Liver (tissue), 9 donors: Measurements from ENCODE around the gene POLD2. TPM values are rescaled to one million over a fixed set of nuclear protein-coding genes. Genes with fewer than 3 reads are reported as not detected.

ENCODE experiments used
- DNase-seq: peaks from one replicate; pipeline ENCODE4 v3.0.0-alpha.2; 2017; ENCODE audit warnings: low spot score
- H3K27ac ChIP-seq, 2 donors: one replicate each; pipeline ENCODE4 v1.7.0; 2013; ENCODE audit warnings: inconsistent platforms in 2 of 2, low read length in 2 of 2, control low read depth in 1 of 2, low read depth in 1 of 2, mild to moderate bottlenecking in 1 of 2
- H3K27me3 ChIP-seq, 4 donors: one replicate each; pipeline versions ENCODE4 v1.6.1 to v1.7.0; 2013; ENCODE audit warnings: low read length in 3 of 4, inconsistent platforms in 1 of 4, mild to moderate bottlenecking in 1 of 4, moderate library complexity in 1 of 4; ENCODE audit not compliant: control insufficient read depth in 4 of 4, insufficient read depth in 4 of 4
- H3K36me3 ChIP-seq, 4 donors: one replicate each; pipeline versions ENCODE4 v1.6.1 to v1.7.0; 2013; ENCODE audit warnings: low read length in 3 of 4, mild to moderate bottlenecking in 3 of 4, low read depth in 1 of 4, moderate library complexity in 1 of 4; ENCODE audit not compliant: control insufficient read depth in 4 of 4, insufficient read depth in 3 of 4
- H3K4me1 ChIP-seq, 4 donors: one replicate each; pipeline versions ENCODE4 v1.6.1 to v1.7.0; 2013; ENCODE audit warnings: low read length in 3 of 4, mild to moderate bottlenecking in 3 of 4, moderate library complexity in 1 of 4; ENCODE audit not compliant: control insufficient read depth in 4 of 4, insufficient read depth in 4 of 4
- H3K4me3 ChIP-seq, 3 donors: one replicate each; pipeline versions ENCODE4 v1.6.1 to v1.7.0; 2013; ENCODE audit warnings: low read length in 3 of 3, control low read depth in 1 of 3, low read depth in 1 of 3, mild to moderate bottlenecking in 1 of 3
- H3K9ac ChIP-seq, 2 donors: one replicate each; pipeline ENCODE4 v1.7.0; 2013; ENCODE audit warnings: low read length in 2 of 2, mild to moderate bottlenecking in 2 of 2, moderate library complexity in 2 of 2, control low read depth in 1 of 2, low read depth in 1 of 2
- H3K9me3 ChIP-seq, 4 donors: one replicate each; pipeline versions ENCODE4 v1.6.1 to v1.7.0; 2013; ENCODE audit warnings: low read length in 3 of 4; ENCODE audit not compliant: control insufficient read depth in 4 of 4
- CTCF ChIP-seq: fragments of 150-350 bp; IDR thresholded peaks from 2 replicates; pipeline ENCODE4 v1.5.1; 2017; ENCODE audit warnings: improper control_type of control experiment, low read depth, low read length; ENCODE audit not compliant: missing input control
- EGR1 ChIP-seq, 2 donors: IDR thresholded peaks; 2 replicates each; pipeline ENCODE4 v1.6.1; 2016 to 2018; ENCODE audit warnings: antibody characterized with exemption in 2 of 2, low read depth in 2 of 2
- FOXA1 ChIP-seq: IDR thresholded peaks from 2 replicates; pipeline ENCODE4 v1.6.1; 2016; ENCODE audit warnings: antibody characterized with exemption
- FOXA2 ChIP-seq: IDR thresholded peaks from 2 replicates; pipeline ENCODE4 v1.6.1; 2016; ENCODE audit warnings: antibody characterized with exemption
- GABPA ChIP-seq, 2 donors: IDR thresholded peaks in 1 of 2; conservative IDR thresholded peaks in 1 of 2; 2 replicates each; pipeline ENCODE4 v1.6.1; 2016; ENCODE audit warnings: antibody characterized with exemption in 2 of 2, mild to moderate bottlenecking in 1 of 2, moderate library complexity in 1 of 2
- HNF4A ChIP-seq, 2 donors: conservative IDR thresholded peaks; 2 replicates each; pipeline ENCODE4 v1.6.1; 2016; ENCODE audit warnings: antibody characterized with exemption in 2 of 2, mild to moderate bottlenecking in 2 of 2
- HNF4G ChIP-seq: IDR thresholded peaks from 2 replicates; pipeline ENCODE4 v1.6.1; 2016; ENCODE audit warnings: antibody characterized with exemption
- JUND ChIP-seq, 2 donors: IDR thresholded peaks; 2 replicates each; pipeline ENCODE4 v1.6.1; 2016; ENCODE audit warnings: antibody characterized with exemption in 2 of 2
- MAX ChIP-seq: IDR thresholded peaks from 2 replicates; pipeline ENCODE4 v1.6.1; 2016; ENCODE audit warnings: antibody characterized with exemption
- NR2F2 ChIP-seq: IDR thresholded peaks from 2 replicates; pipeline ENCODE4 v1.6.1; 2016; ENCODE audit warnings: antibody characterized with exemption
- RAD21 ChIP-seq, 2 donors: IDR thresholded peaks; 2 replicates each; pipeline ENCODE4 v1.6.1; 2016; ENCODE audit warnings: antibody characterized with exemption in 2 of 2, mild to moderate bottlenecking in 2 of 2
- RXRA ChIP-seq, 2 donors: IDR thresholded peaks; 2 replicates each; pipeline ENCODE4 v1.6.1; 2017 to 2018; ENCODE audit warnings: antibody characterized with exemption in 2 of 2, mild to moderate bottlenecking in 1 of 2
- SP1 ChIP-seq: IDR thresholded peaks from 2 replicates; pipeline ENCODE4 v1.6.1; 2018; ENCODE audit warnings: antibody characterized with exemption, mild to moderate bottlenecking
- YY1 ChIP-seq: IDR thresholded peaks from 2 replicates; pipeline ENCODE4 v1.6.1; 2016; ENCODE audit warnings: antibody characterized with exemption, mild to moderate bottlenecking
- ZBTB33 ChIP-seq: IDR thresholded peaks from 2 replicates; pipeline ENCODE4 v1.6.1; 2016; ENCODE audit warnings: antibody characterized with exemption
- WGBS: extraction: QIAGEN DNeasy Blood & Tissue Kit; methylation state at CpG from one replicate; pipeline ENCODE4 v1.1.7; 2013; 5-methylcytosine and 5-hydroxymethylcytosine counted together
- polyA plus RNA-seq, 2 donors: library from polyadenylated mRNA; stranded (reverse) in 1 of 2; unstranded in 1 of 2; fragments of 200-250 nt in 1 of 2; fragments of >200 nt in 1 of 2; fragmentation: Nextera tagmentation in 1 of 2; extraction: Ambion mirVana in 1 of 2; gene quantifications; one replicate each; pipeline versions ENCODE4 v1.2.1 to v1.2.3, GENCODE V29; 2013 to 2015
- total RNA-seq, 2 donors: library from RNA; depleted of rRNA; stranded (reverse); fragments of >200 nt; gene quantifications; one replicate each; pipeline ENCODE4 v1.2.3, GENCODE V29; 2014
- donor health status: healthy.
- donor health status: healthy.
- donor health status: healthy.
- donor health status: healthy.
- donor health status: healthy.

The POLD2 gene
- total and polyA plus RNA-seq, 4 donors = 53.9 to 101 (median 85.3) TPM

GRCh38 chr7:44148166-44148565 lies 24.8 kb upstream of the POLD2 start:
- Histone ChIP-seq H3K4me3 (no peak overlapping the region), H3K4me1 (peaks cover 0 to 3% (median 1%) of the 10 kb centered on the region in 4 donors), H3K9ac (no peak overlapping the region), H3K9me3 (no peaks in the 10 kb centered on the region), H3K27me3 (no peaks in the 10 kb centered on the region), H3K27ac (no peak overlapping the region), H3K36me3 (peaks cover 0 to 29% (median 8%) of the 10 kb centered on the region in 4 donors)
- DNase-seq = no peak
- TF ChIP-seq MAX (no peak), ZBTB33 (no peak), JUND (IDR thresholded peaks at IDR 0.05) (no peak), FOXA2 (no peak), GABPA (IDR thresholded peaks at IDR 0.05 in 1 of 2, conservative IDR thresholded peaks at IDR 0.05 in 1 of 2) (no peak), YY1 (no peak), HNF4G (no peak), RXRA (IDR thresholded peaks at IDR 0.05) (no peak), RAD21 (IDR thresholded peaks at IDR 0.05) (no peak), SP1 (no peak), NR2F2 (no peak), HNF4A (conservative IDR thresholded peaks at IDR 0.05) (no peak), CTCF (no peak), EGR1 (IDR thresholded peaks at IDR 0.05; ENCODE audit: low read depth in 2 of 2) (no peak), FOXA1 (no peak)
- WGBS = 93% methylated on average over 2 of the region's 2 CpGs

- Histone ChIP-seq H3K4me1 (peaks cover 0 to 3% (median 1%) of the 10 kb centered on the region in 4 donors), H3K4me3 (no peak overlapping the region), H3K9ac (no peak overlapping the region), H3K27me3 (no peaks in the 10 kb centered on the region), H3K9me3 (no peaks in the 10 kb centered on the region), H3K36me3 (peaks cover 0 to 29% (median 8%) of the 10 kb centered on the region in 4 donors), H3K27ac (no peak overlapping the region)
- 73% methylated on average over 33 of the region's 33 CpGs for WGBS
- TF ChIP-seq RAD21 (IDR thresholded peaks at IDR 0.05) (no peak), FOXA1 (no peak), HNF4G (no peak), HNF4A (conservative IDR thresholded peaks at IDR 0.05) (no peak), ZBTB33 (no peak), SP1 (no peak), NR2F2 (no peak), JUND (IDR thresholded peaks at IDR 0.05) (no peak)
- peak; percentile 29 for DNase-seq
These were observed 24.0 kb upstream of the POLD2 start for GRCh38 chr7:44147026-44147991.
